DND-41 (cell line): ENCODE data around the gene LYPD6B.

Experiments used
- ATAC-seq: fragments of 200-7000 bp; cut with Tn5 transposase; 3 replicates; pipeline ENCODE4 v1.9.1; 2021; ENCODE audit warnings: low read depth; ENCODE audit not compliant: insufficient read depth
- DNase-seq: peaks from one replicate; pipeline ENCODE4 v3.0.0-alpha.2; 2020
- H2AFZ ChIP-seq: 2 replicates; pipeline ENCODE4 v1.6.0; 2012; ENCODE audit warnings: low read depth, low read length
- H3K27ac ChIP-seq: 2 replicates; pipeline ENCODE4 v1.5.1; 2012; ENCODE audit warnings: low read length, inconsistent platforms
- H3K27me3 ChIP-seq: fragments of 200-600 bp; sonication (generic); 2 replicates; pipeline ENCODE4 v1.6.0; 2012; ENCODE audit warnings: low read length, mild to moderate bottlenecking, inconsistent platforms; ENCODE audit not compliant: insufficient read depth, poor library complexity
- H3K36me3 ChIP-seq: 2 replicates; pipeline ENCODE4 v1.5.1; 2012; ENCODE audit warnings: low read length, inconsistent platforms; ENCODE audit not compliant: insufficient read depth
- H3K4me1 ChIP-seq: 2 replicates; pipeline ENCODE4 v1.5.1; 2012; ENCODE audit warnings: mild to moderate bottlenecking, low read length; ENCODE audit not compliant: insufficient read depth
- H3K4me2 ChIP-seq: 2 replicates; pipeline ENCODE4 v1.6.0; 2012; ENCODE audit warnings: mild to moderate bottlenecking, moderate library complexity, low read length, inconsistent platforms; ENCODE audit not compliant: insufficient read depth
- H3K4me3 ChIP-seq, 2 experiments: fragments of 200-600 bp in 1 of 2; shearing (Covaris generic) in 1 of 2; 2 replicates each; pipeline ENCODE4 v1.5.1; 2012 to 2016; ENCODE audit warnings: inconsistent platforms in 2 of 2, low read length in 2 of 2, mild to moderate bottlenecking in 2 of 2, low read depth in 1 of 2, moderate library complexity in 1 of 2
- H3K79me2 ChIP-seq: 2 replicates; pipeline ENCODE4 v1.6.0; 2012; ENCODE audit warnings: low read length, inconsistent platforms; ENCODE audit not compliant: insufficient read depth
- H3K9ac ChIP-seq: 2 replicates; pipeline ENCODE4 v1.6.0; 2012; ENCODE audit warnings: low read depth, mild to moderate bottlenecking, inconsistent platforms, low read length, moderate library complexity
- H3K9me3 ChIP-seq: 2 replicates; pipeline ENCODE4 v1.5.1; 2012; ENCODE audit warnings: low read length, moderate library complexity, mild to moderate bottlenecking, inconsistent platforms; ENCODE audit not compliant: insufficient read depth, severe bottlenecking
- H4K20me1 ChIP-seq: 2 replicates; pipeline ENCODE4 v1.6.0; 2012; ENCODE audit warnings: low read length; ENCODE audit not compliant: insufficient read depth
- CTCF ChIP-seq: IDR thresholded peaks from 2 replicates; pipeline ENCODE4 v1.5.1; 2012; ENCODE audit warnings: borderline replicate concordance, low read length, moderate library complexity, mild to moderate bottlenecking; ENCODE audit not compliant: poor library complexity, severe bottlenecking; ENCODE audit errors: extremely low read depth
- EZH2 ChIP-seq: IDR thresholded peaks from 3 replicates; pipeline ENCODE4 v1.6.1; 2012; ENCODE audit warnings: borderline replicate concordance, low read depth, mild to moderate bottlenecking, moderate library complexity, low read length, inconsistent platforms; ENCODE audit not compliant: severe bottlenecking

The LYPD6B gene

GRCh38 chr2:148992448-148992847 lies 46.1 kb upstream of the LYPD6B start:
- H3K4me1 ChIP-seq: no peaks in the 10 kb centered on the region
- H3K27ac ChIP-seq: no peak overlapping the region
- H3K9ac ChIP-seq: no peak overlapping the region
- no peaks in the 10 kb centered on the region for H4K20me1 ChIP-seq
- TF ChIP-seq CTCF: no peak
- TF ChIP-seq EZH2: no peak
- no peak overlapping the region for H2AFZ ChIP-seq
- no peak overlapping the region for H3K4me2 ChIP-seq
- no peaks in the 10 kb centered on the region for H3K27me3 ChIP-seq
- no peaks in the 10 kb centered on the region for H3K79me2 ChIP-seq
- H3K36me3 ChIP-seq: no peaks in the 10 kb centered on the region
- H3K9me3 ChIP-seq: no peaks in the 10 kb centered on the region
- DNase-seq (no peak), ATAC-seq (no peak)
- H3K4me3 ChIP-seq: no peak overlapping the region

GRCh38 chr2:148993351-148993750 lies 45.1 kb upstream of the LYPD6B start:
- ATAC-seq (no peak), DNase-seq (no peak)
- no peak overlapping the region for H3K9ac ChIP-seq
- TF ChIP-seq CTCF: no peak
- H3K4me1 ChIP-seq: no peaks in the 10 kb centered on the region
- H3K4me3 ChIP-seq: no peak overlapping the region
- H3K36me3 ChIP-seq: no peaks in the 10 kb centered on the region
- no peak overlapping the region for H3K27ac ChIP-seq
- no peaks in the 10 kb centered on the region for H3K27me3 ChIP-seq
- no peak overlapping the region for H3K4me2 ChIP-seq
- no peak overlapping the region for H2AFZ ChIP-seq
- no peaks in the 10 kb centered on the region for H3K79me2 ChIP-seq
- H4K20me1 ChIP-seq: no peaks in the 10 kb centered on the region
- no peaks in the 10 kb centered on the region for H3K9me3 ChIP-seq

GRCh38 chr2:148994341-148994740 lies 44.2 kb upstream of the LYPD6B start:
- H3K9me3 ChIP-seq: no peaks in the 10 kb centered on the region
- H3K4me1 ChIP-seq: no peaks in the 10 kb centered on the region
- H3K79me2 ChIP-seq: no peaks in the 10 kb centered on the region
- no peak overlapping the region for H3K9ac ChIP-seq
- TF ChIP-seq EZH2 (no peak), CTCF (no peak)
- peaks cover 1% of the 10 kb centered on the region for H3K27me3 ChIP-seq
- H4K20me1 ChIP-seq: no peaks in the 10 kb centered on the region
- no peak overlapping the region for H3K4me3 ChIP-seq
- H3K36me3 ChIP-seq: no peaks in the 10 kb centered on the region
- no peak overlapping the region for H2AFZ ChIP-seq
- no peak for ATAC-seq
- DNase-seq: no peak
- no peak overlapping the region for H3K27ac ChIP-seq
- no peak overlapping the region for H3K4me2 ChIP-seq

- Histone ChIP-seq H2AFZ (no peak overlapping the region), H3K27me3 (peaks cover 17% of the 10 kb centered on the region)
- no peak for ATAC-seq
Observed at GRCh38 chr2:148996805-148997204, 41.7 kb upstream of the LYPD6B start.

More at GRCh38 chr2:148996805-148997204, 41.7 kb upstream of the LYPD6B start:
- no peaks in the 10 kb centered on the region for H3K79me2 ChIP-seq
- H3K27ac ChIP-seq: no peak overlapping the region
- DNase-seq: no peak
- no peaks in the 10 kb centered on the region for H3K36me3 ChIP-seq
- no peaks in the 10 kb centered on the region for H4K20me1 ChIP-seq
- H3K4me2 ChIP-seq: no peak overlapping the region
- H3K4me1 ChIP-seq: no peaks in the 10 kb centered on the region
- no peaks in the 10 kb centered on the region for H3K9me3 ChIP-seq
- H3K4me3 ChIP-seq: no peak overlapping the region
- H3K9ac ChIP-seq: no peak overlapping the region
- TF ChIP-seq CTCF (no peak), EZH2 (no peak)
